H1 (cell line): ENCODE results near the gene LRRC27. TPM values are rescaled to one million over a fixed set of nuclear protein-coding genes. Genes with fewer than 3 reads are reported as not detected.

Source experiments
- CTCF ChIA-PET: fragments of 300-600 bp; sonication (Branson Sonifier 250); formaldehyde crosslinking; loops from one replicate; lab custom pipeline; 2021; ENCODE audit not compliant: partially characterized antibody; lab: Charles Lee
- POLR2A ChIA-PET: fragments of 300-600 bp; sonication (Branson Sonifier 250); formaldehyde crosslinking; loops from one replicate; lab custom pipeline; 2021; ENCODE audit warnings: inconsistent platforms; ENCODE audit not compliant: partially characterized antibody; lab: Charles Lee
- DNase-seq, 2 experiments: peaks; one replicate each; pipeline versions ENCODE4 v3.0.0 to v3.0.0-alpha.2; 2010 to 2022; ENCODE audit warnings: low spot score in 2 of 2, low read depth in 1 of 2, mixed read lengths in 1 of 2
- FAIRE-seq: peaks from 2 replicates; lab custom pipeline; 2011; peaks lifted over from hg19 to GRCh38; lab: Jason Lieb, UNC
- H2AFZ ChIP-seq: 2 replicates; pipeline ENCODE4 v1.8.1; 2012; ENCODE audit warnings: low read length, inconsistent platforms
- H2AK5ac ChIP-seq: 2 replicates; pipeline ENCODE4 v1.6.1; 2013; ENCODE audit warnings: low read depth, low read length
- H2BK120ac ChIP-seq: replicated peaks from 2 replicates; pipeline ENCODE3; 2013; ENCODE audit warnings: low read depth, low read length, inconsistent platforms
- H2BK12ac ChIP-seq: 2 replicates; pipeline ENCODE4 v1.6.1; 2013; ENCODE audit warnings: low read depth, low read length
- H2BK15ac ChIP-seq: 2 replicates; pipeline ENCODE4 v1.6.1; 2013; ENCODE audit warnings: low read length
- H2BK20ac ChIP-seq: 2 replicates; pipeline ENCODE4 v1.6.1; 2013; ENCODE audit warnings: low read length
- H2BK5ac ChIP-seq: 2 replicates; pipeline ENCODE4 v1.6.1; 2013; ENCODE audit warnings: low read depth, low read length
- H3K14ac ChIP-seq: 2 replicates; pipeline ENCODE4 v1.6.1; 2013; ENCODE audit warnings: inconsistent platforms; ENCODE audit not compliant: insufficient read length
- H3K18ac ChIP-seq: 2 replicates; pipeline ENCODE4 v1.6.1; 2013; ENCODE audit warnings: low read length; ENCODE audit errors: extremely low read depth
- H3K23ac ChIP-seq: 2 replicates; pipeline ENCODE4 v1.6.1; 2013; ENCODE audit warnings: inconsistent platforms; ENCODE audit not compliant: insufficient read length
- H3K23me2 ChIP-seq: 2 replicates; pipeline ENCODE4 v1.6.1; 2013; ENCODE audit warnings: low read depth, low read length
- H3K27ac ChIP-seq: 2 replicates; pipeline ENCODE4 v1.6.1; 2011; ENCODE audit warnings: low read depth, low read length, inconsistent platforms
- H3K27me3 ChIP-seq, 4 experiments: replicated peaks in 1 of 4; 1 replicate in 1 of 4; 2 replicates in 3 of 4; pipeline versions ENCODE4 v1.6.1 to v1.8.1; 2011 to 2013; ENCODE audit warnings: low read length in 3 of 4, mild to moderate bottlenecking in 3 of 4, inconsistent platforms in 2 of 4, mixed read lengths in 2 of 4, moderate library complexity in 1 of 4; ENCODE audit not compliant: control insufficient read depth in 3 of 4, insufficient read depth in 3 of 4; ENCODE audit errors: extremely low read depth in 1 of 4
- H3K36me3 ChIP-seq, 4 experiments: 2 replicates each; pipeline versions ENCODE4 v1.6.1 to v1.8.1; 2011 to 2013; ENCODE audit warnings: mild to moderate bottlenecking in 4 of 4, low read length in 3 of 4, moderate library complexity in 2 of 4, control low read depth in 1 of 4, inconsistent platforms in 1 of 4; ENCODE audit not compliant: insufficient read depth in 4 of 4, control insufficient read depth in 2 of 4
- H3K4ac ChIP-seq: replicated peaks from 2 replicates; pipeline ENCODE3; 2013; ENCODE audit warnings: low read length, low read depth, mixed read lengths, inconsistent platforms; ENCODE audit not compliant: insufficient read length
- H3K4me1 ChIP-seq, 4 experiments: replicated peaks in 1 of 4; 1 replicate in 1 of 4; 2 replicates in 3 of 4; pipeline versions ENCODE4 v1.6.1 to v1.8.1; 2011 to 2013; ENCODE audit warnings: low read length in 3 of 4, inconsistent platforms in 2 of 4, mixed read lengths in 1 of 4; ENCODE audit not compliant: insufficient read depth in 4 of 4, control insufficient read depth in 3 of 4
- H3K4me2 ChIP-seq, 2 experiments: 2 replicates each; pipeline versions ENCODE4 v1.6.1 to v1.8.1; 2011 to 2013; ENCODE audit warnings: low read depth in 2 of 2, low read length in 2 of 2, control low read depth in 1 of 2, inconsistent platforms in 1 of 2, mild to moderate bottlenecking in 1 of 2; ENCODE audit not compliant: insufficient read depth in 1 of 2
- H3K4me3 ChIP-seq, 4 experiments: fragments of 200-600, 300-600 bp in 1 of 4; sonication (generic), shearing (Covaris generic), sonication (Bioruptor Twin) in 1 of 4; 2 replicates each; pipeline versions ENCODE4 v1.5.1 to v1.8.1; 2011 to 2016; ENCODE audit warnings: low read length in 4 of 4, low read depth in 3 of 4, control low read depth in 2 of 4, inconsistent platforms in 2 of 4, mild to moderate bottlenecking in 2 of 4, mixed read lengths in 1 of 4, moderate library complexity in 1 of 4; ENCODE audit not compliant: insufficient read depth in 2 of 4; ENCODE audit errors: extremely low read depth in 1 of 4
- H3K56ac ChIP-seq: replicated peaks from 2 replicates; pipeline ENCODE3; 2013; ENCODE audit warnings: low read depth, mild to moderate bottlenecking, mixed read lengths, low read length, inconsistent platforms; ENCODE audit not compliant: insufficient read length
- H3K79me1 ChIP-seq: 2 replicates; pipeline ENCODE4 v1.6.1; 2013; ENCODE audit warnings: low read depth, low read length, control low read depth
- H3K79me2 ChIP-seq, 2 experiments: 2 replicates each; pipeline versions ENCODE4 v1.6.1 to v1.8.1; 2012 to 2013; ENCODE audit warnings: low read length in 2 of 2, mild to moderate bottlenecking in 2 of 2, inconsistent platforms in 1 of 2; ENCODE audit not compliant: insufficient read depth in 2 of 2, control insufficient read depth in 1 of 2
- H3K9ac ChIP-seq, 4 experiments: replicated peaks in 1 of 4; 1 replicate in 1 of 4; 2 replicates in 3 of 4; pipeline versions ENCODE4 v1.6.1 to v1.8.1; 2011 to 2013; ENCODE audit warnings: low read depth in 3 of 4, low read length in 3 of 4, control low read depth in 2 of 4, mild to moderate bottlenecking in 2 of 4, moderate library complexity in 2 of 4, inconsistent platforms in 1 of 4; ENCODE audit errors: extremely low read depth in 1 of 4
- H3K9me3 ChIP-seq, 2 experiments: 2 replicates each; pipeline versions ENCODE4 v1.6.1 to v1.8.1; 2012 to 2013; ENCODE audit warnings: mild to moderate bottlenecking in 2 of 2, moderate library complexity in 2 of 2, control low read depth in 1 of 2, inconsistent platforms in 1 of 2, low read depth in 1 of 2, low read length in 1 of 2, mixed read lengths in 1 of 2; ENCODE audit not compliant: insufficient read depth in 2 of 2
- H4K20me1 ChIP-seq, 2 experiments: replicated peaks in 1 of 2; 2 replicates each; pipeline versions ENCODE3 to v1.8.1; 2011 to 2013; ENCODE audit warnings: inconsistent platforms in 2 of 2, low read length in 2 of 2, mild to moderate bottlenecking in 1 of 2; ENCODE audit not compliant: insufficient read depth in 2 of 2, control insufficient read depth in 1 of 2
- H4K5ac ChIP-seq: 2 replicates; pipeline ENCODE4 v1.6.1; 2013; ENCODE audit warnings: low read length, low read depth, mixed read lengths, inconsistent platforms; ENCODE audit not compliant: insufficient read length
- H4K8ac ChIP-seq: 2 replicates; pipeline ENCODE4 v1.8.0; 2013; ENCODE audit warnings: mild to moderate bottlenecking, moderate library complexity, low read length, inconsistent platforms; ENCODE audit not compliant: insufficient read depth; ENCODE audit errors: extremely low read depth
- H4K91ac ChIP-seq: replicated peaks from 2 replicates; pipeline ENCODE3; 2013; ENCODE audit warnings: low read length, mixed read lengths, inconsistent platforms; ENCODE audit not compliant: insufficient read length
- ASH2L ChIP-seq: fragments of 200-600, 300-600 bp; sonication (generic); IDR thresholded peaks from one replicate; pipeline ENCODE4 v1.7.1; 2017; ENCODE audit warnings: low read length
- CBX5 ChIP-seq: fragments of 300-800, 300-1000 bp; sonication (generic); IDR thresholded peaks from 2 replicates; pipeline ENCODE4 v1.7.1; 2016; ENCODE audit warnings: antibody characterized with exemption, low read length, low read depth
- EP300 ChIP-seq, 2 experiments: IDR thresholded peaks; 1 replicate in 1 of 2; 2 replicates in 1 of 2; pipeline ENCODE4 v1.6.1; 2011 to 2012; ENCODE audit warnings: low read depth in 2 of 2, low read length in 2 of 2, mild to moderate bottlenecking in 2 of 2, borderline replicate concordance in 1 of 2, inconsistent platforms in 1 of 2, moderate library complexity in 1 of 2
- EZH2 ChIP-seq: fragments of 200-600 bp; sonication (generic); IDR thresholded peaks from 2 replicates; pipeline ENCODE4 v1.7.1; 2012; ENCODE audit warnings: low read depth, mild to moderate bottlenecking, moderate library complexity, low read length, inconsistent platforms; ENCODE audit not compliant: severe bottlenecking
- KDM4A ChIP-seq: IDR thresholded peaks from one replicate; pipeline ENCODE4 v1.7.1; 2012; ENCODE audit warnings: low read depth, mild to moderate bottlenecking, moderate library complexity, low read length, inconsistent platforms; ENCODE audit not compliant: severe bottlenecking
- TAF7 ChIP-seq: optimal IDR thresholded peaks from 2 replicates; pipeline ENCODE3; 2011; ENCODE audit warnings: low read depth, mild to moderate bottlenecking, inconsistent platforms, low read length, moderate library complexity, borderline replicate concordance
- TEAD4 ChIP-seq: IDR thresholded peaks from 2 replicates; pipeline ENCODE4 v1.6.1; 2012; ENCODE audit warnings: low read depth, low read length, inconsistent platforms, mixed read lengths
- WGBS, 2 experiments: shearing (Covaris generic) in 1 of 2; methylation state at CpG; one replicate each; pipeline versions ENCODE4 v1.1.6 to v1.1.7; 2013 to 2015; ENCODE audit warnings: low lambda C conversion rate in 2 of 2, mixed read lengths in 2 of 2, inconsistent platforms in 1 of 2, low coverage in 1 of 2, missing lambda C conversion rate in 1 of 2; ENCODE audit not compliant: insufficient replicate concordance in 2 of 2, insufficient coverage in 1 of 2, insufficient read length in 1 of 2; ENCODE audit errors: extremely low coverage in 1 of 2, missing lambda C conversion rate in 1 of 2; 5-methylcytosine and 5-hydroxymethylcytosine counted together
- polyA plus RNA-seq, 7 experiments: library from polyadenylated mRNA; depleted of rRNA in 3 of 7; stranded (reverse) in 5 of 7; unstranded in 2 of 7; fragments of >200 nt in 5 of 7; fragments of 200-250 nt in 2 of 7; gene quantifications; 1 replicate in 5 of 7; 2 replicates in 1 of 7; 4 replicates in 1 of 7; pipeline versions ENCODE4 v1.2.1 to v1.2.3, GENCODE V29; 2011 to 2013; ENCODE audit warnings: missing spikeins in 2 of 7, mixed read lengths in 2 of 7
- total RNA-seq: library from RNA; stranded (reverse); fragmentation: NEBNext Ultra II Directional; extraction: Animal tissue kit (Norgen Biotek cat#: 25700); gene quantifications from 2 replicates; pipeline ENCODE4 v1.2.1, GENCODE V29; 2021

Gene LRRC27
- total and polyA plus RNA-seq, 2 of the 8 experiments (the other 6 are each of a cell fraction or from before 2014, with no cell fraction given), result 1.2 to 3.8 TPM

DNA sequence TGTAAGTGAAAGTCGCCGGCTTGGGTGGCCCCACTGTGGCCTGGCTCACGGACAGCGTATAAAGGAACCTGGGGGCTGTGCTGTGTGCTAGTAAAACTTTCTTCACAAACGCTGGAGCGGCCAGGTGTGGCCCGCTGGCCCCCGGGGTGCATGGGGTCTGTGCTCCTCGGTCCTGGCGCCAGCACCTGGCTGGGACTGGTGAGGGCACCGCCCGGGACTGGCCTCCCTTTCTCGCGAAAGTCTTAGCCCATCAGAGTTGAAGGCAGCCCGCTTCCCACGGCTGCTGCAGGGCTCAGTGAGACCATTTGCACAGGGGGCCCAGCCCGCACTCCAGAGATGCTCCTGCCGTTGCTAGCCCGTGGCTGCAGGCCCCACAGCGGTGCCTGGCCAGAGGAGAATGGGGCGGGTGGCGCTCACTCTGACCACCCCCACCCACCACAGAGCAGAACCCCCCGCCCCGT lies 70.8 kb downstream of the LRRC27 start:
- H3K36me3 ChIP-seq, result peaks cover 0 to 8% (median 2%) of the 10 kb centered on the region in 4 experiments; a peak in 3 of 8 replicates
- no peak overlapping the region for H2BK120ac ChIP-seq
- no peak overlapping the region for H3K23ac ChIP-seq
- H3K23me2 ChIP-seq, result no peaks in the 10 kb centered on the region
- TF ChIP-seq EP300 (IDR thresholded peaks at IDR 0.05; ENCODE audit: borderline replicate concordance in 1 of 2, low read depth in 2 of 2, low read length in 2 of 2), result no peak
- TF ChIP-seq TEAD4, result no peak
- TF ChIP-seq EZH2, result no peak
- no peak for TF ChIP-seq ASH2L
- TF ChIP-seq CBX5, result no peak
- no peak for TF ChIP-seq TAF7
- no peak for TF ChIP-seq KDM4A
- H3K4me2 ChIP-seq, result no peak overlapping the region
- peaks cover 0 to 34% (median 16%) of the 10 kb centered on the region in 4 experiments; a peak in 6 of 7 replicates for H3K4me1 ChIP-seq
- H2BK15ac ChIP-seq, result no peak overlapping the region
- peak overlapping the region; percentile 32; the same call in 1 of the 2 replicates for H4K8ac ChIP-seq
- no peak overlapping the region; the same call in 1 of the 2 replicates for H2BK5ac ChIP-seq
- H3K4ac ChIP-seq, result no peak overlapping the region
- FAIRE-seq (no peak), DNase-seq (no peak)
- H3K79me1 ChIP-seq, result no peaks in the 10 kb centered on the region; the same call in 1 of the 2 replicates
- no peak overlapping the region for H4K91ac ChIP-seq
- 0 out of 2 replicates have a peak overlapping the region, but pooled peaks have one; percentile 27 for H2BK12ac ChIP-seq
- no peak overlapping the region for H3K9ac ChIP-seq
- ChIA-PET CTCF (interaction anchor here (0.9 to 3.1 kb wide), 5 partner anchors 10 to 63 kb away, joined by 3 to 16 read pairs (median 5); no protein-coding TSS in a partner anchor), POLR2A (interaction anchor here (0.7 to 1.3 kb wide), 4 partner anchors 12 to 425 kb away, joined by 3 to 4 read pairs (median 4); no protein-coding TSS in a partner anchor)
- H3K27ac ChIP-seq, result no peak overlapping the region
- peaks cover 0 to 3% of the 10 kb centered on the region in 2 experiments for H4K20me1 ChIP-seq
- H3K18ac ChIP-seq, result no peak overlapping the region; the same call in 1 of the 2 replicates
- H4K5ac ChIP-seq, result no peak overlapping the region
- no peak overlapping the region for H2AFZ ChIP-seq
- 93% methylated on average over 14 of the region's 24 CpGs; no CpG with 5 or more reads in 1 of the 2 experiments for WGBS, 2 experiments
- H2BK20ac ChIP-seq, result no peak overlapping the region
- peaks cover 0 to 6% (median under 1%) of the 10 kb centered on the region in 4 experiments; a peak in 4 of 7 replicates for H3K27me3 ChIP-seq
- H2AK5ac ChIP-seq, result 0 out of 2 replicates have a peak overlapping the region, but pooled peaks have one; percentile 24
- no peak overlapping the region for H3K56ac ChIP-seq
- no peak overlapping the region for H3K4me3 ChIP-seq
- H3K14ac ChIP-seq, result no peak overlapping the region
- no peaks in the 10 kb centered on the region for H3K79me2 ChIP-seq
- H3K9me3 ChIP-seq, result no peaks in the 10 kb centered on the region
